ENCODE results near the gene PARD3.
"Not testable (repeated sequence)": the region's sequence is repeated elsewhere in the genome, so short reads cannot be mapped to it uniquely, and the experiment has no call there.

The PARD3 gene

DNA sequence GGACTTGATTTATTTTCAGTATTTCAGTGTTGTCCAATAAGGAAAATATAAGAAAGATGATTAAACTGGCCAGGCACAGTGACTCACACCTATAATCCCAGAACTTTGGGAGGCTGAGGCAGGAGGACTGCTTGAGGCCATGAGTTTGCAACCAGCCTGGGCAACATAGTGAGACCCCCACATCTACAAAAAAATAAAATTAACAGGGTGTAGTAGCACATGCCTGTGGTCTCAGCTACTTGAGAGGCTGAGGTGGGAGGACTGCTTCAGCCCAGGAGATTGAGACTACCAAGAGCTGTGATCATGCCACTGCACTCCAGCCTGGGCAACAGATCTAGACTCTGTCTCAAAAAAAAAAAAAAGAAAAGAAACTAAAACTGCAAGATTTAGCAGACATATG, 138.0 kb downstream of the PARD3 start:
- no peak for DNase-seq

DNA sequence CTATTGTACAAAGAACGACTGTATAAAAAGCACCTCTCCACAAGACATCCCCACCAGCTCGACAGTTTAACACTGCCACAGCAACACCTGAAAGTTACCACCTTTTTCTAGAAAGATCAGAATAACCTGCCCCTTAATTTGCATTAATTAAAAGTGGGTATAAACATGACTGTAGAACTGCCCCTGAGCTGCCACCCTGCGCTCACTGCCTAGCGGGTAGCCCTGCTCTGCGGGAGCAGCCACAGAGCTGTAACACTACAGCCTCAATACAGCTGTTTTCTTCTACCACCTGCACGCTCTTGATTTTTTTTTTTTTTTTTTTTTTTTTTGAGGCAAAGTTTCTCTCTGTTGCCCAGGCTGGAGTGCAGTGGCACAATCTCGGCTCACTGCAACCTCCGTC, 140.9 kb downstream of the PARD3 start:
- no peak for DNase-seq

DNA sequence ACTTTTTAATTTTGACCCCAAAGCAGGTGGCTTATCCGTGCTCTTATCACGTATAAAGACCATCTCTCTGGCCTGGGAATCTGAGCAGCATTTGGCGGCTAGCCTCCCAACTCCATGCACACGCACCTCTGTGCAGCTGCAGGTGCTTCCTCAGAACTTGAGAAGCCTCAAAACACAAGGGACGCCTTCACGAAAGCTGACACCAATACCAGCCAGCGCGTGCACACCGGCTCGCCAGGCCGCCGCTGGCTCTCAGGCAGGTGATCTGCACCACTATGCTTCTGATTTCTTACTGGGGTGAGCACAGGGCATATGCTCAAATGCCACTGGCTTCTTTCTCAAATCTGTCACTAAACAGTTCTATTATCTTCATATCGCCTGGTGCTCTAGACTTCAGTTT, 145.0 kb downstream of the PARD3 start:
- DNase-seq: no peak

DNA sequence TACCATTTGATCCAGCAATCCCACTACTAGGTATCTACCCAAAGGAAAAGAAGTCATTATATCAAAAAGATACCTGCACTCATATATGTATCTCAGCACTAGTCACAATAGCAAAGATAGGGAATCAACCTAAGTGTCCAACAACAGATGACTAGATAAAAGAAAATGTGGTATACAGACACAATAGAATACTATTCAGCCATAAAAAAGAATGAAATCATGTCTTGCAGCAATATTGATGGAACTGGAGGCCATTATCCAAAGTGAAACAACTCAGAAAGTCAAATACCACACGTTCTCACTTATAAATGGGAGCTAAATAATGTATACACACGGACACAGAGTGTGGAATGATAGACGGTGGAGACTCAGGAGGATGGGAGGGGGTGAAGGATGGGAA, 146.0 kb downstream of the PARD3 start:
- no peak for DNase-seq

DNA sequence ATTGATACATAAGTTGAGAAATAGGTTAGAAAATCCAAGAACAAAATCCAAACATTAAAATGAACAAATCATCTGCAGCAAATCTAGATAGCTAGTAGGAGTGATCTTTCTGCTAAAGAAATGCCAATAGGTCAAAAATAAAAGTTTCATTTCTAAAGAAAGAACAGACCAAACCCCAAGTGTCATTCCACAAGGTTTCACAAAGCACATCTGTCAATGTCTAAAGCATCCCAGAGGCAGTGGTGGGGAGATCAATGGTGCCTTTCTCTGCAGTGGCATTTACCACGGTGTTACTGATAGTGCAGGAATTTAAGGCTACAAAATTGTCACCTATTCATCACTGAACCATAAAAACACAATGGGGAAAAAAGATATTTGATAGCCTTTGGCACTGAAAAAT, 147.9 kb downstream of the PARD3 start:
- DNase-seq: no peak

DNA sequence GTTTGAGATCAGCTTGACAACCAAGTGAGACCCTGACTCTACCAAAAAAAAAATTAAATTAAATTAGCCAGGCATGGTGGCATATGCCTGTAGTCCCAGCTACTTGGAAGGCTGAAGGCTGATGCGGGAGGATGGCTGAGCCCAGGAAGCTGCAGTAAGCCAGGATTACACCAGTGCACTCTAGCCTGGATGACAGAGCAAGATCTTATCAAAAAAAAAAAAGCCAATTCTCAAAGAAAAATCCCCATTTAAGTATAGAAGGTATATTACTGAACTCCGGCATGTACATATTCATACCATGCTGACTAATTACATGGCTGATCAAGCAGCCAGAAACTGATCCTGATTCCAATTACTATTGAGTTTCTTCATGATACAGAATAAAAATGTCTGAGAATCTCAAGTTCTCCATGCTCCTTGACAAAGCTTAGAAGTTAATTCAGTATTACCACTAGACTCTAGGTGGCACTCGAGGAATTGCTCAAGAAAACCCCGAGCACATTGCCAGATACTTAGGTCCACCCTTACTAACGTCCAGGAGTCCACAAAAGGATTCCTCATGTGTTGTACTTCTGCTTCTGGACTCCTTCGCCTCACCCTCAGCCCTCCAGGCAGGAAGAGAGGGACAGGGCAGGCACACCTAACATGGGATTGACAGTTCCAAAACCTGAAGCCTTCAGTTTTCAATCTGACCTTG, 148.9 kb downstream of the PARD3 start:
- peak; percentile 46 for DNase-seq

DNA sequence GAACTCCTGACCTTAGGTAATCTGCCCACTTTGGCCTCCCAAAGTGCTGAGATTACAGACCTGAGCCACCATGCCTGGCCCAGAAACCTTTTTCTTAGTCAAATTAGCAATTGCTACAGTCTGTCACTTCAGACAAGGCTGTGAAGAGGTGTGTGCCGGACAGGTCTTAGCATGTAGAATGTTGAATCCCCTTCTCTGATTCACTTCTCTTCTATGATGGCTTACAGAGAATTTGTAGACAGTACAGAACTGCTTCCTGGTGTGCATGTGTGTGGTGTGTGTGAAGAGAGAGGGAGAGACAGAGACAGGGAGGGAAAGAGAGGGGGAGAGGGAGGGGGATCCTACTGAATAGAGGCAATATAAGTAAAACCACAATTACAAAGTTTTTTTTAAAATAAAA, 150.4 kb downstream of the PARD3 start:
- DNase-seq: no peak

DNA sequence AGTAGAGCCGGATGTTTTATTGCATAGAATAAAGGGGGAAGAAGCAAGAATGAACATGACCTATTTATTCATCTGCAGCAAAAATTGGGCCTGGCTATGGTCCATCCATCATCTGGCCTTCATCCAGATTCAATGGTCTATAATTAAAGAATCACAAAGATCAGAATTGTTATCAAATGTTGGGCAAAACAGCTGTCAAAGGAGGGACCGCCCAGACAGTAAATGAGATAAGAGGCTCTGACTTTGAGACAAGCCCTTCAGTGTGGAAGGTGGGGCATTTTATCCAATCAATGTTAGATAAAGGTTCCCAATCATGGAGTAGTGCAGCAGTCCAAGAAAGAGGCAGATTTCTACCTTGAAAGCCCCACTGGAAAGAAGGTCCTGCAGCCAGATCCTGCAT, 153.5 kb downstream of the PARD3 start:
- DNase-seq: no peak

DNA sequence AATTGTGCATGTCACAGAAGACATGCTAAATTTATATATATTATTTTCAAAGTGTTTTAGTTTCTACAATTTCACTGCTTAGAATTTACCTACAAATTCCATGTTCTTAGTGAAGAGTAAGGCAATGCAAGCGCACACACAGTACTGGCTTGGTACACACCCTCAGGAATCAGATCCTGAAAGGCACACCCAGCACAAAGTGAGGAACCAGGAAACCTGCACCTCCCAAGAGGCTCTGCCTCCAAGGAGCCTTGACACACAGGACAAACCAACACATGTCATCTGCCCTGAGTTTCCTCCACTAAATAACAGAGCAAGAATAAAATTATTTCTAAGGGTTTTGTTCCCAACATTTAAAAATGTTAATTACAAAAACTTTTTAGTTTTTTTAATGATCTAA, 156.2 kb downstream of the PARD3 start:
- no peak for DNase-seq

DNA sequence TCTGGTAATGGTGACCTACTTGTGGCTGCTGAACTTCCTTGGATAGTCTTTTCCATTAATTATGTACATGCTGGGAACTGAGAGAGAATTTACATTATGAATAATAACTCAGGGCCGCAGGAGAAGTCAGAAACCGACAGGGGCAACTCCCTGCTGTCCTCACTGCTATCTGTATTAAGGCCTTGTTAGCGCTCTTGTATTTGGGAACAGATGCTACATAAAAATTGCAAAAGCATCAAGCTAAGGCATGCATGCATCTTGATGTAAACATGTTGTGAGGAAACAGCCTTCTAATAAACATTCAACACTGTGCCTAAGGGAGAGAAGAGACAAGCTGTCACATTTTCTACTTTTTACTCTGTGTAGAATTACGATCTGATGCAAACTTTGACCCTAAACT, 158.4 kb downstream of the PARD3 start:
- DNase-seq: no peak

DNA sequence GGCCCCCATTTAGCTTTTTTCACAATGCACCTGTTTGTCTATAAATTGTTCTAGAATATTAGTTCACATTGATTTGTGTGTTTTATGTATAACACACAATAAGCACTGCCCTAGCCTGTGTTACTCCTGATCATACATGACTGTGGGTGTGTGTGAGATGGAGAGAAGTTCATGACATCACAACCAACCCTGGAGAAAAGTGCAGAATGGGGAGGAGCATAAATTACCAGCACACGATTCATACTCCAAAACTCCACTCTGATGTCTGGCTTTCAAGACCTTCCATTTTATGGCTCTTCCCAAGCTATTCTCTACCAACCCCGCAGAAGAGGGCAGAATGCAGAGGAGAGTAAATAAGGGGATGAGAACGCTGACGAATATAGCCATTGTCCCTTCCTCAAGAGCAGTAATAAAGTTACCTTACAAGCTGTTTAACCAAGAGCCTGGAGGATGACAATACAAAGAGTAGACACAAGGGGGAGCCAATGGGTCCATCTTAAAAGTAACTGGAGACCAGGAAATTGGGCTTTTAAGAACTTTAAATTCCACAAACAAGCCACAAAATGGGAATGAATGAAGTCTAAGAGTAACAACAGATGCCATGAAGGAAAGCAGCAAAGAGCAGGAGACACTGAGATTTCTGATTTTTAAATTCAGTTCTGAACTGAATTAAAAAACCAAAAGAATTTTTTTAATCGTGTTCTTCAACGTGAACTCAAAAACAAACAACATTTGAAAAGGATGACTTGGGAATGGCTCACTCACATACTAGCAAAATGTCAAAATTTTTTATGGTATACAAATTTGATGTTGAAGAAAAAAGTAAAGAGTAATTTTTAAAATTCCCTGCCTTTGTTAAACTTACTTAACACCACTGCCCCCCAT, 159.6 kb downstream of the PARD3 start:
- peak; percentile 41 for DNase-seq

DNA sequence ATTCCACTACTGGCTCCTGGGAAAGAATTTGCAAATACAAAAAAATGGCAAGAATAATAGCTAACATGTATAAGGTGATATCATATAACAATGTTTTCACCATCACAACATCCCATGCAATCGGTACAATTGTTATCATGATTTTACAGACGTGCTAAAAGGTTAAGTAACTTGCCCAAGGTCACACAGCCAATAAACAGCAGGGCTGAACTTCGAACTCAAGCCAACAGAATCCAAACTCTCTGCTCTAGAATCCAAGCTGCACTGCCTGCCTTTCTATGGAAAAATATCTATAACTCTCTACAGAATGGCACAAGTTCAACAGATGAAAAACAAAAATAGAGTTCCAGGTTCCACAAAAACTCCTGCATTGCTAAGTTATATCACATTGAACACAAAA, 160.9 kb downstream of the PARD3 start:
- DNase-seq: no peak

DNA sequence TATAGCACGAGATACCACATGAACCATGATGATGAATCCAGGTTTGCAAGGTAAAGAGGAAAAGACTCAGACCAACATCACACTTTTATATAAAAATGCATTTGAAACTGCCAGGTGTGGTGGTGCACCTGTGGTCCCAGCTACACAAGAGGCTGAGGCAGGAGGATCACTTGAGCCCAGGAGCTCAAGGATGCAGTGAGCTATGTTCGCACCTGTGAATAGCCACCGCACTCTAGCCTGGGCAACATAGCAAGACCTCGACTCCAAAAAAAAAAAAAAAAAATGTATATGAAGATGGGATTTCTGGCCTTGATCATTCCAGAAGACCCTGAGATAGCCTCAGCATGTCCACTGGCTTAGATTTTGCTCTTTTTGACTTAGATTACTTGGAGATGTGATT, 161.6 kb downstream of the PARD3 start:
- DNase-seq: no peak

DNA sequence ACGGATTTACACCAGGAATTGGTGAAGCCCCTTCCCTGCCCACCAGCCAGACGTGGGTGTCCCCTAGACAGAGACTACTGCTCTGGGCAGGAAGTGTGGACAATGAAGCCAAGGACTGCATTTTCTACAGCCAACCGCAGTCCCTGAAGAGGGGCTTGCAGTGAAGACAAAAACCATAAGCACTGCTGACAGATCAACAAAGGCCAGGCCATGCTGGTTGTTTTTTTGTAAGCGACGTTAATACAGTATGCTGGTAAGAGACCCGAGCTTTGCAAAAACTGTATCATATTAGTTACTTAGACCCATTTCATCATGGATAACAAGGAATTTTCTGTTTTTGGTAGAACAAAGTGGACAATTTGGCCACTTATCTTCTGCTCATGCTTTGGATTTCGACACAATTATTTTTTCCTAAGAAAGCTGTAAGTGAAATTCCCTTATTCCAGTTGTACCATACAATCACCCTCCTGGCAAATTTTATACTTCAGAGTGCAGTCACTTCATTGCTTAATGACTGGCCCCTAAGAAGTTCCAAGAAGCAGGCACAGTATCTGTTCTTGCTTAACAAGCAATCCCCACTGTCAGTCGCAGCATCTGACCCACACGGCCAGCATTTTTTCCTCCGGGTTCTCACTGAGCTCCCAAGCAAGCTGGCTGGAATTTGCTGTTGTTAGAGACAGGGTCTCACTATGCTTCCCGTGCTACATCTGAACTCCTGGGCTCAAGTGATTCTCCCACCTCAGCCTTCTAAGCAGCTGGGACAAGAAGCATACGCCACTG, 163.5 kb downstream of the PARD3 start:
- DNase-seq: no peak

DNA sequence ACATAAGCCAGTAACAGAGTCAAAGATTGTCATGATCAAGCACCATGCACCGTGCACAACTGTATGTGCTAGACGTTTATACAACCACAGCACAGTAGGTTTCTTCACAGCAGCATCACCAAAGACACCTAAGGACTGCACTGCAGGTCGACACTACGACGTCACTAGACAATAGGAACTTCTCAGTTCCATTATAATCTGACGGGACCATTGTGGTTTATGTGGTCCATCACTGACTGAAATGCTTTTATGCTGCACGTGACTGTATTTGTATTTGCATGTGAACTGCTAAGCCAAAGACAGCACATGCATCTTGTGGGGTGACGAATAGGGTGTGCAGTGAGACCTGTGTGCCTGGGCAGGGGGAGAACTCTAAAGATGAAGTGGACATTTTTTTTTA, 164.9 kb downstream of the PARD3 start:
- no peak for DNase-seq

DNA sequence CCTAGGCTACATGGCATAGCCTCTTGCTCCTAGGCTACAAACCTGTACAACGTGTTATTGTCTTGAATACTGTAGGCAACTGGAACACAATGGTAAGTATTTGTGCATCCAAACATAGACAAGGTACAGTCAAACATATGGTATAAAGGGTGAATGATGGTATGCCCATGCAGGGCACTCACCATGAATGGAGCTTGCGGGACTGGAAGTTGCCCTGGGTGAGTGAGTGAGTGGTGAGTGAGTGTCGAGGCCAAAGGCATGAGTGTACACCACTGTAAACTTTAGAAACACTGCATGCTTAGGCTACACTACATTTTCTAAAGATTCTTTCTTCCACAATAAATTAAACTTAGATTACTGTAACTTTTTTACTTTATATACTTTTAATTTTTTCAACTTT, 165.7 kb downstream of the PARD3 start:
- no peak for DNase-seq

DNA sequence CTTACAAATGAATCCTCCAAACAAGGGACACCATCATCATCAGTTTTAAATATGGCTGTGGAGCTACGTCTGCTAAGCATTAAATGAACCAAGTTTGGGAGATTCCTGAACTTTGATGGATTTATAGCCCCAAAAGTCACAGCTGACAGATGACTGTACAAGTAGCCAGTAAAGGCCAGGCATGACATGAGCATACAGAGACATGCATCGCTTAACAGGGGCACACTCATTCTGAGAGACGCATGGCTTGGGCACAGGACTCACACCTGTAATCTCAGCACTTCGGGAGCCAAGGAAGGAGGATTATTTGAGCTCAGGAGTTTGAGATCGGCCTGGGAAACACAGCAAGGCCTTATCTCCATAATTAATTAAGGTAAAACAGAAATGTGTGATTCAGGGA, 166.2 kb downstream of the PARD3 start:
- DNase-seq: no peak

DNA sequence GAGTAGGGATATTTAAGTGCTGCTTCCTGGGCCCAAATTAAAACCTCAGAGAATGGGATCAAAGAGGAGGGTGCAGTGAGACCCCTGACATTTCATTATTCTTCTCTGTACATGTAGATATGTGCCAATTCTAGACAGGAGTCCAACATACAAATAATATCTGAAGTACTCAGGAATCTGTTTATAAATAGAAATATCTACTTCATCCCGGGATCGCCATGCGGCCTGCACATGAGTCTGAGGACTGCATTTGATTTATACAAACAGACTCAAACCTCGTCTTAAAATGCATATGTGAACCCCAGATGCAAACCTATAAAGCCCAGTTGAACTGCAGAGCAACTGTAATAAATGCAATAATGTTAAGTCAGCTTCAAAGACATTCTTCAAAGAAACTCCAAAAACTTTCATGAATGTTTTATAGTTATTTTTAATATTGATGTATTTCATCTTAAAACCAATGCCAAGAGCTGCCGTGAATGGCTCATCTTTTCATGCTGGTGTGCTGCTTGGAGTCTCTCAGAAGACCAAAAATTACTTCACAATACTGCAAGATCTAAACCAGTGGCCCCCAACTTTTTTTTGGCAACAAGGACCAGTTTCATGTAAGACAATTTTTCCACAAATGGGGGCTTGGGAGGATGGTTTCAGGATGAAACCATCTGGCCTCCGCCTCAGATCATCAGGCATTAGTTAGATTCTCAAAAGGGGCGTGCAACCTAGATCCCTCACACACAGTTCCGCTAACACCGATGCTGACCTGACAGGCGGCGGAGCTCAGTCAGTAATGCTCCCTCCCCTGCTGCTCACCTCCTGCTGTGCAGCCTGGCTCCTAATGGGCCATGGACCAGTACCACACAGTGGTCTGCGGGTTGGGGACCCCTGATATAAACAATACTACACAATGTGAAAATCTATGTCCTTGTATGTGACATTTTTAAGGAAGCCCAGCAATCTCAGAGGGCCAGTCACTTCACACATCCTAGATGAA, 166.9 kb downstream of the PARD3 start:
- DNase-seq: no peak

DNA sequence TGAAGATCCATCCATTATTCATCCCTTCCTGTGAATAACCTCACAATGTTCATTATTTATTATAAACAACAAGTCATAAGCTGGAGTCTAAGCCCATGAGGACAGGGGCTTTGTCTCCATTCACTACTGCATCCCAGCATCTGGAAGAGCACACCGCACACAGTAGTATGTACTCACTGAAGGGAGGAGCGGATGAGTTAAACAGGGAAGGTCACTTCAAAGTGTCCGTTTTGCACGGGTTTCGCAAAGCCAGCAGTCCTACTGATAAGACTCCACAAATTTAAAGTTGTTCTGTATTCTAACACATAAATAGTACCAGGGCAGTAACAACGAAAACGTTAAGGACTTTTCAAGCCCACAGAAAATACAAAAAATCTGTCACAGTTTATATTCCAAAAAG, 167.9 kb downstream of the PARD3 start:
- DNase-seq: no peak

DNA sequence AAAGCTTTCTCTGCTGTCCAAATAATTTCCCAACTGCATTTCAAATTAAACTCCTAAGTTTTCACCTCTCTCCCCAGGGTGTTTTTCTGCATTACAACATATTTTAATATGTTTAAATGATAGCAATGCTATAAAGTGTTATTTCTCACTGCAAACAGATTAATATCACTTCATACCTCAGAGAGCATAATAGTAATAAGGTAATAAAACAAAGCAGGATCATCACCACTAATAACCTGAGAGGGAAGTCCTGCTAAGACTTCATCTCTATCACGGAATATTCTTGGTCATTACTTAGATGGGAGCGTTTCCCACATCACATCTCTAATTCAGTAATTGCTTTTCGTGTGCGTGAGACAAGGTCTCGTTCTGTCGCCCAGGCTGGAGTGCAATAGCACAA, 168.8 kb downstream of the PARD3 start:
- no peak for DNase-seq

DNA sequence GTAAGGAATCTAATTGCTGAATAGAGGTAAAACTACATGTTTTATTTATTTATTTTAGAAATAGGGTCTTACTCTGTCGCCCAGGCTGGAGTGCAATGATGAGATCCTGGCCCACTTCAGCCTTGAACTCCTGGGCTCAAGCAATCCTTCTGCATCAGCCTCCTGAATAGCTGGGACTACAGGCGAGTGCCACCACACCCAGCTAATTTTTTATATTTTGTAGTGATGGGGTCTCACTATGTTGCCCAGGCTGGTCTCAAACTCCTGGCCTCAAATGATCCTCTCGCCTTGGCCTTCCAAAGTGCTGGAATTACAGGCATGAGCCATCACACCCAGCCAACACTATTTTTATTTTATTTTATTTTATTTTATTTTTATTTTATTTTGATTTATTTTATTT, 170.3 kb downstream of the PARD3 start:
- DNase-seq: not testable (repeated sequence)

DNA sequence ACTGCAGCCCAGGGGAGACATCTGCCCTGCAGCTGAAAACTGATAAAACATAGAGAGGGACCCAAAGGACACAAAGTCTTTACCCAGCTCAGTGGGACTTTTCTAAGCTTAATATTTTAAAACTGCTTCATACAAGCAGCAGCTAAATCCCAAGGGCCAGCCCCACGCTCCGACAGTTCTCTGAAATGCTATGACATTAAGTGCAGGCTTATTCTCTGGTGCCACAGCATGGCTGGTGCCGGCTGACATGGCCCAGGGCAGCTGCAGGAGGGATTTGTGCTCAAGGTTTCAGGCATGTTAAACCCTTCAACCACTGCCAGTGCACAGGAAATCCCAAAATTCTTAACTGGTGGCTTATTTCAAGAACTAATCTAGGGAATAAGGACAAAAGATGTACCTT, 170.9 kb downstream of the PARD3 start:
- no peak for DNase-seq

DNA sequence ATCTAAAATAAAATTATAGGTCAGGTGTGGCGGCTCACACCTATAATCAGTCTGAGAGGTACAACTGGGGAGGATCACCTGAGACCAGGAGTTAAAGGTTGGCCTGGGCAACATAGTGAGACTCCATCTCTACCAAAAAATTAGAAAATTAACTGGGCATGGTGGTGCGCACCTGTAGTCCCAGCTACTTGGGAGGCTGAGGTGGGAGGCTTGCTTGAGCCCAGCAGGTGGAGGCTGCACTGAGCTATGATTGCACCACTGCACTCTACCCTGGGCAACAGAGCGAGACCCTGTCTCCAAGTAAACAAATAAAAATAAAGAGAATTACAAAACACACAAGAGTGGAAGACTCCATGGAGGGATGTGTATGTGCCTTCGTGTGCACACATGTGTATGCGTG, 171.5 kb downstream of the PARD3 start:
- no peak for DNase-seq
